PFSK-1 (cell line): ENCODE results near the gene C19orf47.

ENCODE experiments used
- FOXP2 ChIP-seq: optimal IDR thresholded peaks from 2 replicates; pipeline ENCODE3; 2011; ENCODE audit warnings: borderline replicate concordance, control low read depth, inconsistent platforms; ENCODE audit not compliant: insufficient read depth; ENCODE audit errors: extremely low read length, extremely low read depth
- POLR2AphosphoS5 ChIP-seq: IDR thresholded peaks from 2 replicates; pipeline ENCODE4 v1.6.1; 2012; ENCODE audit warnings: low read depth, mild to moderate bottlenecking, control low read depth, low read length, moderate library complexity
- REST ChIP-seq, 2 experiments: IDR thresholded peaks; 2 replicates each; pipeline versions ENCODE4 v1.6.1 to v1.8.0; 2011 to 2012; ENCODE audit warnings: low read depth in 2 of 2, low read length in 2 of 2, control low read depth in 1 of 2, inconsistent platforms in 1 of 2, mild to moderate bottlenecking in 1 of 2, moderate library complexity in 1 of 2; ENCODE audit not compliant: insufficient read depth in 1 of 2
- SIN3A ChIP-seq: IDR thresholded peaks from 2 replicates; pipeline ENCODE4 v1.6.1; 2012; ENCODE audit warnings: mild to moderate bottlenecking, low read length, moderate library complexity, borderline replicate concordance; ENCODE audit not compliant: insufficient read depth
- TAF1 ChIP-seq: IDR thresholded peaks from 2 replicates; pipeline ENCODE4 v1.6.1; 2012; ENCODE audit warnings: low read length, control low read depth, borderline replicate concordance; ENCODE audit not compliant: insufficient read depth

C19orf47 gene

GRCh38 chr19:40394816-40395210 is 46.6 kb upstream of the C19orf47 start:
- TF ChIP-seq SIN3A (no peak), REST (IDR thresholded peaks at IDR 0.05; ENCODE audit: insufficient read depth in 1 of 2, low read depth in 2 of 2, low read length in 2 of 2) (no peak), POLR2AphosphoS5 (no peak), TAF1 (no peak), FOXP2 (no peak)

- TF ChIP-seq REST (IDR thresholded peaks at IDR 0.05; ENCODE audit: insufficient read depth in 1 of 2, low read depth in 2 of 2, low read length in 2 of 2) (no peak), POLR2AphosphoS5 (no peak), TAF1 (no peak), FOXP2 (no peak), SIN3A (no peak)
Measured at GRCh38 chr19:40393894-40394815, 46.0 kb upstream of the C19orf47 start.

- TF ChIP-seq REST (IDR thresholded peaks at IDR 0.05; ENCODE audit: insufficient read depth in 1 of 2, low read depth in 2 of 2, low read length in 2 of 2) (no peak), SIN3A (no peak), TAF1 (no peak), FOXP2 (no peak), POLR2AphosphoS5 (no peak)
Measured at GRCh38 chr19:40392894-40393517, 44.8 kb upstream of the C19orf47 start.

GRCh38 chr19:40392123-40392522 is 43.9 kb upstream of the C19orf47 start:
- TF ChIP-seq FOXP2 (no peak), SIN3A (no peak), REST (IDR thresholded peaks at IDR 0.05; ENCODE audit: insufficient read depth in 1 of 2, low read depth in 2 of 2, low read length in 2 of 2) (no peak), POLR2AphosphoS5 (no peak), TAF1 (no peak)
